Stimulated activated naive CD4-positive, alpha-beta T cell treated with Interleukin-2 at 50 U/mL for 16 hours (primary cell): ENCODE results near the gene RTN4.
"Not testable (repeated sequence)": the region's sequence is repeated elsewhere in the genome, so short reads cannot be mapped to it uniquely, and the experiment has no call there.

Experiments used
- DNase-seq: peaks from one replicate; lab custom pipeline; 2025; lab: John Stamatoyannopoulos, UW

RTN4 gene

GRCh38 chr2:55073000-55073983 lies 23.0 kb upstream of the RTN4 start:
- DNase-seq: no peak

DNA sequence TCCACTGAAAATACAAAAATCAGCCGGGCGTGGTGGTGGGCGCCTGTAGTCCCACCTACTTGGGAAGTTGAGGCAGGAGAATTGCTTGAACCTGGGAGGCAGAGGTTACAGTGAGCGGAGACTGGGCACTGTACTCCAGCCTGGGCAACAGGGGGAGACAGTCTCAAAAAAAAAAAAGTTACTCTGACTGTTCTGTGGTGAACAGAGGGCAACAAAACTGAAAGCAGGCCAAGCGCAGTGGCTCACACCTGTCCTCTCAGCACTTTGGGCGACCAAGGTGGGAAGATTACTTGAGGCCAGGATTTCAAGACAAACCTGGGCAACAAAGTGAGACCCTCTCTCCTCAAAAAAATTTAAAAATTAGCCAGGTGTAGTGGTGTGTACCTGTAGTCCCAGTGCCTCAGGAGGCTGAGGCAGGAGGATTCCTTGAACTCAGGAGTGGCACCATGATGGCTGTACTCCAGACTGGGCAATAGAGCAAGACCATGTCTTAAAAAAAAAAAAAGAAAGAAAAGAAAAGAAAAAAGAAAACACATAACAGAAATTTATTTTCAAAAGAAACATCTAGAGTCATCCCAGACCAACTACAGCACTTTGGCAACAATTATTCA lies 13.6 kb upstream of the RTN4 start:
- DNase-seq: no peak

DNA sequence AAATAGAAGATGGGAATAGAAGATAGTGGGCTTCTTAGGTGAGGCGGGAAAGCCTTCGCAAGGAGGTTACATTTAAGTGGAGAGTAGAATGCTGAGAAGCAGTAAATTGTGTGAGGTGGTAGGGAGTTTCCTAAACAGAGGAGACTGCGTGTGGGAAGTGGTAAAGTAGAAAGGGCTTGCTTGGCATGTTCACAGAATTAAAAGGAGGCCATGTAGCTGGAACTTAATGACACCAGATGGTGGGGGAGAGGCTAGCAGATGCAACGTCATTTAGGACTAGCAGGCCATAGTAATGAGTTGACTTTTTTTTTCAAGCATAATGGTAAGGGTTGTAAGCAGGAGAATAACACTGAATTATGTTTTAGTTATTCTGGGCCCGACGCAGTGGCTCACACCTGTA lies 13.0 kb upstream of the RTN4 start:
- DNase-seq: no peak

DNA sequence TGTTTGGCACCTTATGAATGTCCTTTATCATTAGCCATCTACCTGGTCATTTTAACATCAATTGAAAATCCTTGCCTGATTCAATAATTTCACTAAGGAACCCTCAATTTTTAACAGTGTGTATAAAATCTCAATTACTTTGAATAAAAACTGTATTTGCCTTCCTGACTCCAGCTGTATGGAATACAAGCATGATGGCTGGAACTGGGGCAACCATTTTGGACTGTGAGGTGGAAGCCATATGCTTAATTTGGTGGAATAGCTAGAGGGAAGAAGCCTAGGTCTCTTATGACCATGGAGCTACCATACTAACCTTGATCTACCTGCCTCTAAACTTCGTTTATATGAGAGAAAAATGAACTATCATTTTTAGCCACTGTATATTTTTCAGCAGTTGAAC lies 12.5 kb upstream of the RTN4 start:
- DNase-seq: no peak

DNA sequence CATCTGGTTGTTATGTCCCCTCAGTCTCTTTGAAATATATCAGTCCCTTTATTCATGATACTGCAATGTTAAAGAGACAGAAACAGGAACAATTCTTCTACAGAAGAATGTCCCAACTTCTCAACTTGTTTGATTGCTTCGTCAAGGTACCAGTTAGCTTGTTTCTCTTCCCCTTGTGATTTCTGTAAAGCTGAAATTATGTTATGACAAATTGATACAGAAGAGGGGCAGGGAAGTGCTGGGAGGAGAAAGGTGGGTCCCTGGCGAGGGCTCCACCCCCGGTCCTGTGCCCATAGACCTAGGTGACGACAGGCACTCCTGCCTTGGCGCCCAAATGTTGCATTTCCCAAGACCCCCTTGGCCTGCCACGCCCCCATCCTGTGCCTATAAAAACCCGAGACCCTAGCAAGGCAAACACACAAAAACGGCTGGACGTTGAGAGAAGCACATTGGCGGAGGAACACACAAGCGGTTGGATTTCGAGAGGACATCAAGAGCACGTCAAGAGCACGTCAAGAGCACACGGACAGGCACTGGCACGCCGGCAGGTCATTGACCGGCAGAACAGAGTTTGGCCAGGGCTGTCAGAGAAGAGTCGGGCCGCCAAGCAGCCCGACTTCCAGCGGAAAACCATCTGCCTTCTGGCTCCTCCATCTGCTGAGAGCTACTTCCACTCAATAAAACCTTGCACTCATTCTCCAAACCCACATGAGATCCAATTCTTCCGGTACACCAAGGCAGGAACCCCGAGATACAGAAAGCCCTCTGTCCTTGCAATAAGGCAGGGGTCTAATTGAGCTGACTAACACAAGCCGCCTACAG lies 11.5 kb upstream of the RTN4 start:
- no peak for DNase-seq

DNA sequence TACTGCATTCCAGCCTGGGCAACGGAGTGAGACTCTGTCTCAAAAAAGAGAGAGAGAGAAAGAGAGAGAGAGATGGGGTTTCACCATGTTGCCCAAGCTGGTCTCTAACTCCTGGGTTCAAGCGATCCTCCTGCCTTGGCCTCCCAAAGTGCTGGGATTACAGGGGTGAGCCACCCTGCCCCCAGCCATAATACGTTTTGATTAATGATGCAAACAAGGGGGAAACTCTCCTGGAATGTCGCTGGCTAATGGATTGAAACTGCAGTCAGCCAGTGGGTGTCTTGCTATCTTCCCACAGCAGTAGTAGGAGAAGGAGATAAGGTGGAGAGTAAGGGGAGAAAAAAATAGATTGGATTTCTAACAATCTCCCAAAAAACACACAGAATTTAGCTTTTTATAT lies 9.5 kb upstream of the RTN4 start:
- no peak for DNase-seq

DNA sequence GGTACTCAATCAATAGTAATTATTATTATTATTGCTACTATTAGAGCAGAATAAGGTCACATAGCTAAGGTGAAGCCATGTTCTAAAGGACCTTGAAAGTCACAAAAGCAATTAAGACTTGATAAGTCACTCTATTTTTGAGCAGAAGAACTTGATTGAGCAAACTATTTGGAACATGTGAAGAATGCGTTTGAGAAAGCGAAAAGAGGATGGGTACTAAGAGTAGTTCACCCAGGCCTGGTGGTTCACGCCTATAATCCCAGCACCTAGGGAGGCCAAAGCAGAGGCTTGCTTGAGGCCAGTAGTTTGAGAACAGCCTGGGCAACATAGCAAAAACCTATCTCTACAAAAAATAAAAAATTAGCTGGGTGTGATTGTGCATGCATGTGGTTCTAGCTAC lies 7.2 kb upstream of the RTN4 start:
- DNase-seq: no peak

DNA sequence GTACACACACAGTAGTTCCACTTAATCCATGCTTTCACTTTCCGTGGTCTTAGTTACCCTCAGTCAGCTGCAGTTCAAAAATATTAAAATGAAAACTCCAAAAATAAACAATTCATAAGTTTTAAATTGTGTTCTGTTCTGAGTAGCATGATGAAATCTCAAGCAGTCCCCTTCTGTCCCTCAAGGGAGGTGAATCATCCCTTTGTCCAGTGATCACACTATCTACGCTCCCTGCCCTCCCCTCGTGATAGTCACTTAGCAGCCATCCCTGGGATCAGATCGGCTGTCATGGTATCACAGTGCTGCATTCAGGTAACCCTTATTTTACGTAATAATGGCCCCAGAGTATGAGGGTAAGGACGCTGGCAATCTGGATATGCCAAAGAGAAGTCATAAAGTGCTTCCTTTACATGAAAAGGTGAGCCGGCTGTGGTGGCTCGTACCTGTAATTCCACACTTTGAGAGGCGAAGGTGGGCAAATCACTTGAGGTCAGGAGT lies 5.8 kb upstream of the RTN4 start:
- no peak for DNase-seq

- no peak for DNase-seq
Observed at GRCh38 chr2:55054106-55054875, 4.0 kb upstream of the RTN4 start.

DNA sequence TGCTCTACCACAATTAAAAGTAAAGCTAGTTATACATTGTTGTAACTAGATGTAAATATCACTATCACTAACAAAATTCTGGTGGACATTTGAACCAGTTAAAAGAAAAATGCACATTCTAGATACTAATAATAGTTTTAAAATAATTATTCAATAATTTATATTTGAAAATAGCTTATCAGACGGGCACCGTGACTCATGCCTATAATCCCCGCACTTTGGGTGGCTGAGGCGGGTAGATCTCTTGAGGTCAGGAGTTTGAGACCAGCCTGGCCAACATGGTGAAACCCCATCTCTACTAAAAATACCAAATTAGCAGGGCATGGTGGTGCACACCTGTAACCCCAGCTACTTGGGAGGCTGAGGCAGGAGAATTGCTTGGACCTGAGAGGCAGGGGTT lies 3.0 kb upstream of the RTN4 start:
- not testable (repeated sequence) for DNase-seq

DNA sequence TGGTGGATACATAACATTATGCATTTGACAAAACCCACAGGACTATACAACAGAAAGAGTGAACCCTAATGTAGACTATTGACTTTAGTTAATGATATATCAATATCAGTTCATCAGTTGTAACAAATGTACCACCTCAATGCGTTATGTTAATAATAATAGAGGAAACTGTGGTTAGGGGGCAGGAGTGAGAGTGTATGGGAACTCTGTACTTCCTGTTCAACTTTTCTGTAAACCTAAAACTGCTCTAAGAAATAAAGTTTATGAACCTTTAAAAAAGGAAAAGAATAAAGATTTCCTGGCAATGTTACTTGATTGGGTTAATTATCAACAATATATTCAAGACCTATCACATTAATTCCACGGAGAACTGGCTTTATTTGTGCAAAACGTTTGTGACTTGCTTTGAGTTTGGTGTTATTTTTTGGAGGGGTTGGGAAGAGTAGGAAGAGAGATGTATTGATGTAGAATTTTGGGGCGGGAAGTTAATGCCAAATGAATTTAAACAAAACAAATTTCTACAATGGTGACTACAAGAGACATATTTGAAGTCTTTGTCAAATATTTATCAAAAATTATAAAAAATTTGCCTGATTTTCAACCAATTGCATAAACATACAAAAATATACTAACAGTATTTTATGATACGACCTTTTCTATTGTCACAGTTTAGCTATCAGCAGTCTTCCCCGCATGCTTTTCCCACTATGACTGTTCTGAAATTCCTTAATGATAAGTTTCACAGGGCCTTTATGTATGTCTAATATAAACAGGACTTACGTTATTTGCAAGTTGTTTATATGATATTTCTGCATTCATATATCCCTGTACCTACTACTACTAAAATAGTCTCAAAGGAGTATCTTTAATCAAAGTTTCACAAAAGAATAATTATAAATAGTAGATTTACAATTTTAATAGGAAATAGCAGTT lies 2.1 kb upstream of the RTN4 start:
- no peak for DNase-seq

GRCh38 chr2:55051026-55051866 lies 995 bp upstream of the RTN4 start:
- peak; percentile 11 for DNase-seq

DNA sequence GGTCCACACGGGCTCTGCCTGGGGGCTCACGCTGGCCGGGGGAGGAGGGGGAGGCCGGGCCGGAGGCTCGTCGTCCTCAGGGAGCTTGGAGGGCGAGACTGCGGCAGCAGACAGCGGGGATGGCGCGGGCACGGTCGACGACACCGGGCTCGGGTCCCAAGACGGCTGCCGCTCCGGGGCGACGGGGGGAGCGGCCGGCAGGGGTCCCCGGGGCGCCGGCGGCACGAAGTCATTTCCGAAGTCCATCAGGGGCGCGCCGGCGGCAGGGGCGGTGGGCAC lies 491 bp downstream of the RTN4 start:
- DNase-seq: no peak

GRCh38 chr2:55049043-55049820 lies 1.0 kb downstream of the RTN4 start:
- peak; percentile 58 for DNase-seq

GRCh38 chr2:55048508-55049042 lies 1.7 kb downstream of the RTN4 start:
- DNase-seq: no peak

GRCh38 chr2:55047677-55048299 lies 2.5 kb downstream of the RTN4 start:
- DNase-seq: no peak

GRCh38 chr2:55045780-55046179 lies 4.5 kb downstream of the RTN4 start:
- no peak for DNase-seq

GRCh38 chr2:55043841-55044240 lies 6.4 kb downstream of the RTN4 start:
- no peak for DNase-seq
